Gastroesophageal sphincter (tissue), 4 donors: Measurements from ENCODE around the gene SPTBN5. TPM values are rescaled to one million over a fixed set of nuclear protein-coding genes. Genes with fewer than 3 reads are reported as not detected.

Experiments
- ATAC-seq: fragments of 150-250 bp; one replicate; pipeline ENCODE4 v1.9.1; 2016; ENCODE audit warnings: mild to moderate bottlenecking, moderate library complexity
- H3K27ac ChIP-seq, 4 donors: fragments of 200-600 bp; sonication (generic) in 3 of 4; 1 replicate in 3 of 4; 2 replicates in 1 of 4; pipeline ENCODE4 v1.5.1; 2016 to 2019
- H3K27me3 ChIP-seq: fragments of 200-600 bp; sonication (generic); one replicate; pipeline ENCODE4 v1.5.1; 2019
- H3K36me3 ChIP-seq, 2 donors: fragments of 200-600 bp; sonication (generic); one replicate each; pipeline ENCODE4 v1.5.1; 2019; ENCODE audit warnings: control low read depth in 1 of 2
- H3K4me1 ChIP-seq, 3 donors: fragments of 200-600 bp; sonication (generic); 1 replicate in 2 of 3; 2 replicates in 1 of 3; pipeline ENCODE4 v1.5.1; 2016 to 2019; ENCODE audit warnings: control low read depth in 2 of 3
- H3K4me3 ChIP-seq, 2 donors: fragments of 200-600 bp; sonication (generic); one replicate each; pipeline ENCODE4 v1.5.1; 2019; ENCODE audit warnings: mild to moderate bottlenecking in 1 of 2, moderate library complexity in 1 of 2
- H3K9me3 ChIP-seq, 3 donors: fragments of 200-600 bp; sonication (generic); one replicate each; pipeline ENCODE4 v1.5.1; 2017 to 2019; ENCODE audit warnings: control low read depth in 2 of 3
- EP300 ChIP-seq: sonication (generic); formaldehyde crosslinking; IDR thresholded peaks from one replicate; pipeline ENCODE4 v1.6.1; 2017; ENCODE audit warnings: antibody characterized with exemption, mild to moderate bottlenecking
- POLR2A ChIP-seq, 2 donors: fragments of 450-650 bp; IDR thresholded peaks; one replicate each; pipeline ENCODE4 v1.6.1; 2017; ENCODE audit warnings: antibody characterized with exemption in 2 of 2, mild to moderate bottlenecking in 2 of 2, moderate library complexity in 1 of 2
- POLR2AphosphoS5 ChIP-seq: sonication (generic); formaldehyde crosslinking; IDR thresholded peaks from one replicate; pipeline ENCODE4 v1.6.1; 2017; ENCODE audit warnings: antibody characterized with exemption
- WGBS, 2 donors: methylation state at CpG; one replicate each; pipeline ENCODE4 v1.1.5; 2018; ENCODE audit warnings: low coverage in 1 of 2; 5-methylcytosine and 5-hydroxymethylcytosine counted together
- total RNA-seq, 4 donors: library from RNA; depleted of rRNA; stranded (reverse); fragments of >200 nt; gene quantifications; one replicate each; pipeline ENCODE4 v1.1.0, GENCODE V29; 2016
- TF ChIP-seq, protein P1 (sequence below), 4 experiments: fragments of 200-600 bp in 2 of 4; fragments of 450-650 bp in 2 of 4; sonication (generic) in 1 of 4; IDR thresholded peaks; one replicate each; pipeline ENCODE4 v1.5.1; 2017 to 2019; ENCODE audit warnings: antibody characterized with exemption in 4 of 4, mild to moderate bottlenecking in 2 of 4, moderate library complexity in 2 of 4

Gene SPTBN5
- total RNA-seq, 4 donors from 2014 or later, result 0.13 to 0.93 (median 0.38) TPM

DNA sequence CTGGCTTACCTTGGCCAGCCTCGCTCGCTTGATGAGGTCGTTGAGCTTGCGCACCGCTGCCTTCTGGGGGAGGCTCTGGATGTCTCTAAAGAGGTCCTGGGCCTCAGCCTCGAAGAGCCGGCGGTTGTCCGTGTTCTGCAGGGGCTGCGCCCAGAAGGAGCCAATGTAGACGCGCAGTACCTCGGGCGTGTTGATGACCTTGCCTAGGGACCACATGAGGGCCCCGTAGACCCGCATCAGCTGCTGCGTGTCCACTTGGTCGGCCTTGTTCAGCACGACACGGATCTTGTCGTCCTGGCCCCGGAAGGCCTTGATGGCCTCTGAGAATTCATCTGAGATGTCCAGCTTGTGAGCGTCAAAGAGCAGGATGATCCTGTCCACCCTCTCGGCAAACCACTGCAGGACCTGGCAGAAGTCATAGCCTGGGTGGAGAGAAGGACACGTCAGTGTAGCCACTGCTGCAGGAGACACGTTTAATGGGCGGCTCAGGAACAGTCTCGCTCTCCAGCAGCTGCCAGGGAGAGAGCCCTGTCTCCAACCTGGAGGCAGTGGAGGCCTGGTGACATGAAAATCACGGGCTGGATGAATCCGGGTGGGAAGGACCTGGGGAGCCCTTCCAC, 25.5 kb upstream of the SPTBN5 start:
- ATAC-seq, result peak; percentile 35
- no peaks in the 10 kb centered on the region for H3K27me3 ChIP-seq
- H3K27ac ChIP-seq, result peak overlapping the region in 3 of 4 donors; percentile 56 to 60 (median 56)
- H3K36me3 ChIP-seq, result peaks cover 0 to 15% of the 10 kb centered on the region in 2 donors
- peaks cover 0 to 81% (median 22%) of the 10 kb centered on the region in 3 donors for H3K4me1 ChIP-seq
- 53 to 97% methylated on average over 5 to 6 of the region's 30 CpGs for WGBS, 2 donors
- H3K4me3 ChIP-seq, result no peak overlapping the region
- no peaks in the 10 kb centered on the region for H3K9me3 ChIP-seq
- TF ChIP-seq, protein P1, sequence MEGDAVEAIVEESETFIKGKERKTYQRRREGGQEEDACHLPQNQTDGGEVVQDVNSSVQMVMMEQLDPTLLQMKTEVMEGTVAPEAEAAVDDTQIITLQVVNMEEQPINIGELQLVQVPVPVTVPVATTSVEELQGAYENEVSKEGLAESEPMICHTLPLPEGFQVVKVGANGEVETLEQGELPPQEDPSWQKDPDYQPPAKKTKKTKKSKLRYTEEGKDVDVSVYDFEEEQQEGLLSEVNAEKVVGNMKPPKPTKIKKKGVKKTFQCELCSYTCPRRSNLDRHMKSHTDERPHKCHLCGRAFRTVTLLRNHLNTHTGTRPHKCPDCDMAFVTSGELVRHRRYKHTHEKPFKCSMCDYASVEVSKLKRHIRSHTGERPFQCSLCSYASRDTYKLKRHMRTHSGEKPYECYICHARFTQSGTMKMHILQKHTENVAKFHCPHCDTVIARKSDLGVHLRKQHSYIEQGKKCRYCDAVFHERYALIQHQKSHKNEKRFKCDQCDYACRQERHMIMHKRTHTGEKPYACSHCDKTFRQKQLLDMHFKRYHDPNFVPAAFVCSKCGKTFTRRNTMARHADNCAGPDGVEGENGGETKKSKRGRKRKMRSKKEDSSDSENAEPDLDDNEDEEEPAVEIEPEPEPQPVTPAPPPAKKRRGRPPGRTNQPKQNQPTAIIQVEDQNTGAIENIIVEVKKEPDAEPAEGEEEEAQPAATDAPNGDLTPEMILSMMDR (IDR thresholded peaks at IDR 0.05), result no peak
- no peak for TF ChIP-seq POLR2A (IDR thresholded peaks at IDR 0.05)
- TF ChIP-seq POLR2AphosphoS5, result no peak
- no peak for TF ChIP-seq EP300

DNA sequence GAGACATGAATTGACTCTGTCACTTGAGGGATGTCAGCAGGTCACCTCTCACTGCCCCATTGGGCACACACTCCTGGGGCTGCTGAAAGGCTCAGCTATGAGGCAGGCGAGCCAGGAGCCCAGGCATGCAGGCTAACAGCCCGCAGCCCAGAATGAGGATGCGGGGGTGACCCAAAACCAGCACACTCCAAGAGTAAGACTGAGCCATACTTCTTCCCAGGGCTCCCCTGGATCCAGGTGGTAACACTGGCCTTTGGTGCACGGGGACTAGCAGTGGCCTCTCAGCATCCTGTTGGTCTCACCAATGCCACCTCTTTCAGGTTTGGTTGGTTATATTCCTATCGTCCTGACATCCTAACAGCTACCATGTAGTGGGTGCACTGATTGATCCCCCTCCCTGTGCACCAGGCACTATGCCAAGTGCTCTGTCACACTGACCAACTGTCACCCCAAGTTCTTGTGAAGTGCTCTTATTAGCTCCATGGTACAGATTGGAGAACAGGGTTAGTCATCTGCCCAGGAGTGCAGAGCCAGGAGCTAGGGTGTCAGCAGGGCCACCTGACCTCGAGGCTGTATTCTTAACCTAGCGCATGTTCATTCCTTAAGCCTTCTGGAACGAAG, 24.8 kb upstream of the SPTBN5 start:
- peaks cover 0 to 11% of the 10 kb centered on the region in 2 donors for H3K36me3 ChIP-seq
- H3K4me3 ChIP-seq, result no peak overlapping the region
- peaks cover 0 to 88% (median 22%) of the 10 kb centered on the region in 3 donors for H3K4me1 ChIP-seq
- H3K27ac ChIP-seq, result peak overlapping the region in 3 of 4 donors; percentile 56 to 60 (median 56)
- no peaks in the 10 kb centered on the region for H3K27me3 ChIP-seq
- H3K9me3 ChIP-seq, result no peaks in the 10 kb centered on the region
- no peak for ATAC-seq
- 84 to 100% methylated on average over 1 to 7 of the region's 8 CpGs for WGBS, 2 donors
- TF ChIP-seq, protein P1 (IDR thresholded peaks at IDR 0.05), result no peak
- no peak for TF ChIP-seq POLR2A (IDR thresholded peaks at IDR 0.05)
- no peak for TF ChIP-seq EP300
- no peak for TF ChIP-seq POLR2AphosphoS5

DNA sequence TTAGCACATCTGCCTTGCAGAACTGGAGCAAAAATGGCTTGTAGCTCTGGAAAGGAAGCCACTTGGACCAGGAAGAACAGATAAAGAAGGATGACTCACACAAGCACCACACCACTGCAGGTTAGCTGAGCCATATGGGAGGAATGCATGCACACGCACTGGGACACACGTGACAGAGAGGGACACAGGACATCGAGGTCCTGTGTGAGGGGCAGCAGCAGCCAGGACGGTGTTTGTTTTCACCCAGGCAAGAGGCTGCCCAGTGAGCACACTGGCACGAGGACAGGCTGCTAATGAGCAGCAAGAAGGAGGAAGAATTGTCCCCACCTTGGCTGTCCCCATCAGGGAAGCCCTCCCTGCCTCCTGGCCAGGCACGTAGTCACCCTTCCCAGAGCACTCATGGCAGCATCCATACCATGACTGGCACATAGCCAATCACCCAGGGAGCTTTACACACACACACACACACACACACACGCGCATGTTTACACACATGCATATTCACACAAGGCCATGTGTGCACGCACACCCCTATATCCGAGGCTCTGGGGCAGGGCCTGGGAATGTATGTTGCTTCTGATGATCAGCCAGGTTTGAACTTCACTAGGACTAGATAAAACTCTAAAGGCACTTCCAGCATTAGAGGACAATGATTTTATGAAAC, 24.0 kb upstream of the SPTBN5 start:
- H3K27me3 ChIP-seq, result no peaks in the 10 kb centered on the region
- H3K4me1 ChIP-seq, result peaks cover 0 to 95% (median 22%) of the 10 kb centered on the region in 3 donors
- ATAC-seq, result no peak
- H3K9me3 ChIP-seq, result no peaks in the 10 kb centered on the region
- 54 to 79% methylated on average over 6 to 8 of the region's 10 CpGs for WGBS, 2 donors
- TF ChIP-seq EP300 (no peak), POLR2A (IDR thresholded peaks at IDR 0.05) (no peak), POLR2AphosphoS5 (no peak)
- TF ChIP-seq, protein P1 (IDR thresholded peaks at IDR 0.05), result no peak
- peaks cover 0 to 11% of the 10 kb centered on the region in 2 donors for H3K36me3 ChIP-seq
- peak overlapping the region in 3 of 4 donors; percentile 39 to 56 (median 41) for H3K27ac ChIP-seq
- H3K4me3 ChIP-seq, result no peak overlapping the region

- peak overlapping the region in 3 of 4 donors; percentile 1 to 39 (median 32) for H3K27ac ChIP-seq
- peaks cover 0 to 91% (median 19%) of the 10 kb centered on the region in 3 donors for H3K4me1 ChIP-seq
- no peak for ATAC-seq
- H3K9me3 ChIP-seq, result no peaks in the 10 kb centered on the region
- 83 to 89% methylated on average over 5 of the region's 6 CpGs for WGBS, 2 donors
- TF ChIP-seq POLR2A (IDR thresholded peaks at IDR 0.05), result no peak
- no peak for TF ChIP-seq POLR2AphosphoS5
- TF ChIP-seq, protein P1 (IDR thresholded peaks at IDR 0.05), result no peak
- no peak for TF ChIP-seq EP300
- no peak overlapping the region for H3K4me3 ChIP-seq
- peaks cover 0 to 11% of the 10 kb centered on the region in 2 donors for H3K36me3 ChIP-seq
- H3K27me3 ChIP-seq, result no peaks in the 10 kb centered on the region
These were observed 21.6 kb upstream of the SPTBN5 start for GRCh38 chr15:41915255-41915994.
